ENCODE data around the gene SBF1.

Gene SBF1

DNA sequence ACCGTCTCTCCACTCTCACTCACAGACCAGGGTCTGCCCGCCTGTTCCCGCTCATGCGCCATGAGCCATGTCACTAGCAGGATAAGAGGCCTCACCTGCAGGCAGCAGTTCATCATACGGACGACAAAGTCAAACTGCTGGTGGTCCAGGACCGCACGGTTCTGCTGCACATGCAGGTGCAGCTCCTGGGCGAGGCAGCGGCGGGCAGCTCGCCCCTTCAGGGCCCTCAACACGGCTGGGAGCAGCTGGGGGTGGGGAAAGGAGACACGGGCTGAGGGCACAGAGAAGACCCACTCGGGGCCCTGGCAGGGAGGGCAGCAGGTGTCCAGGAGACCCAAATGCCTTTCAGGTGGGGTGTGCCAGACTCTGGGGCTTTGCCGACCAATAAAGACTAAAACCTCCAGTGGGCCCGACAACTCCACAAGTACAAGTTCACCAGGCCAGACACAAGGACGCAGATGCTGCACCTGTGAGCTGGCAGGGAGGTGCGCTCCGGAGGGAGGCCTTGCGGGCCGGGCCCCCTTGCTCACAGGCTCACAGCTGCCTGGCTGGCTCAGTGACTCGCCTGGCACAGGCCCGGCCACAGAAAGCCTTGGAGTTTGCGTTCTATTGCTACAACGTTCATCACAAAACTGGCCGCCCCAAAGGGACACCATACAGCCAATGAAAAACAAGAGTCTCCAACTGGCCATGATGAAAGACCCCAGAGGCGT lies 11.5 kb downstream of the SBF1 start:
- TF ChIP-seq CTCF (IDR thresholded peaks at IDR 0.05; ENCODE audit: low read length) (no peak), EZH2 (IDR thresholded peaks at IDR 0.05; ENCODE audit: borderline replicate concordance, low read length) (no peak)
- Histone ChIP-seq H4K20me1 (ENCODE audit: insufficient read depth, low read length) (no peaks in the 10 kb centered on the region), H3K36me3 (ENCODE audit: insufficient read depth, low read length) (peaks cover 89% of the 10 kb centered on the region), H2AFZ (ENCODE audit: low read length) (no peak overlapping the region), H3K79me2 (ENCODE audit: insufficient read depth, low read length) (no peaks in the 10 kb centered on the region), H3K27me3 (ENCODE audit: insufficient read depth, low read length) (no peaks in the 10 kb centered on the region), H3K4me3 (ENCODE audit: low read depth, low read length, poor library complexity, severe bottlenecking) (no peak overlapping the region), H3K9me3 (ENCODE audit: low read length) (no peaks in the 10 kb centered on the region), H3K4me1 (ENCODE audit: insufficient read depth, low read length, severe bottlenecking) (peaks cover 14% of the 10 kb centered on the region), H3K4me2 (ENCODE audit: low read length) (no peak overlapping the region), H3K27ac (ENCODE audit: low read depth, low read length, poor library complexity, severe bottlenecking) (no peak overlapping the region), H3F3A (ENCODE audit: insufficient read depth, low read length) (no peaks in the 10 kb centered on the region), H3K9ac (ENCODE audit: low read length) (no peak overlapping the region), H3K9me2 (ENCODE audit: low read depth, low read length) (no peaks in the 10 kb centered on the region)

GRCh38 chr22:50461979-50462540 lies 12.8 kb downstream of the SBF1 start:
- Histone ChIP-seq H3K36me3 (ENCODE audit: insufficient read depth, low read length) (peaks cover 96% of the 10 kb centered on the region), H3K9ac (ENCODE audit: low read length) (no peak overlapping the region), H4K20me1 (ENCODE audit: insufficient read depth, low read length) (no peaks in the 10 kb centered on the region), H3F3A (ENCODE audit: insufficient read depth, low read length) (no peaks in the 10 kb centered on the region), H3K27me3 (ENCODE audit: insufficient read depth, low read length) (no peaks in the 10 kb centered on the region), H3K9me3 (ENCODE audit: low read length) (no peaks in the 10 kb centered on the region), H3K9me2 (ENCODE audit: low read depth, low read length) (no peaks in the 10 kb centered on the region), H3K27ac (ENCODE audit: low read depth, low read length, poor library complexity, severe bottlenecking) (no peak overlapping the region), H3K4me2 (ENCODE audit: low read length) (no peak overlapping the region), H3K4me3 (ENCODE audit: low read depth, low read length, poor library complexity, severe bottlenecking) (no peak overlapping the region), H2AFZ (ENCODE audit: low read length) (no peak overlapping the region), H3K4me1 (ENCODE audit: insufficient read depth, low read length, severe bottlenecking) (peaks cover 2% of the 10 kb centered on the region), H3K79me2 (ENCODE audit: insufficient read depth, low read length) (no peaks in the 10 kb centered on the region)
- TF ChIP-seq EZH2 (IDR thresholded peaks at IDR 0.05; ENCODE audit: borderline replicate concordance, low read length), result no peak
- TF ChIP-seq CTCF (IDR thresholded peaks at IDR 0.05; ENCODE audit: low read length), result no peak

DNA sequence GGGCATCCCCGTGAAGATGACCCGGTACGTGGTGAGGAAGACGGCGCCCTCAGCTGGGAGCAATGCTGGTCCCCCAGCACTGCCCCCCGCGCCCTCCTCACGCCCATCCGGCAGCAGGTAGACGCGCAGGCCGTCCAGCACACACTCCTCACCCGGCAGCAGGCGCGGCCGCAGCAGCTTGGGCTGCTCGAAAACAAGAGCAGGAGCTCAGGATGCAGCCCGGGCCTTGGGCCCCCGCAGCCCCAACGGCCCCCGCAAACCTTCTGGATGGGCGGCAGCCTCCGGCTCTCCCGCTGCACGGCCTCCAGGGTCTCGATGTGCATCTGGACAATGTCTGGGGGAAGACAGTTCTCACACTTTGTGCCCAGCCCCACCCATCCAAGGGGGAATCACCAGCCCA lies 13.3 kb downstream of the SBF1 start:
- peaks cover 96% of the 10 kb centered on the region for H3K36me3 ChIP-seq (ENCODE audit: insufficient read depth, low read length)
- no peak overlapping the region for H3K27ac ChIP-seq (ENCODE audit: low read depth, low read length, poor library complexity, severe bottlenecking)
- no peaks in the 10 kb centered on the region for H3F3A ChIP-seq (ENCODE audit: insufficient read depth, low read length)
- no peak for TF ChIP-seq EZH2 (IDR thresholded peaks at IDR 0.05; ENCODE audit: borderline replicate concordance, low read length)
- no peak for TF ChIP-seq CTCF (IDR thresholded peaks at IDR 0.05; ENCODE audit: low read length)
- no peaks in the 10 kb centered on the region for H3K9me3 ChIP-seq (ENCODE audit: low read length)
- no peaks in the 10 kb centered on the region for H3K27me3 ChIP-seq (ENCODE audit: insufficient read depth, low read length)
- H3K9me2 ChIP-seq (ENCODE audit: low read depth, low read length), result no peaks in the 10 kb centered on the region
- H2AFZ ChIP-seq (ENCODE audit: low read length), result no peak overlapping the region
- no peak overlapping the region for H3K9ac ChIP-seq (ENCODE audit: low read length)
- no peaks in the 10 kb centered on the region for H4K20me1 ChIP-seq (ENCODE audit: insufficient read depth, low read length)
- no peaks in the 10 kb centered on the region for H3K4me1 ChIP-seq (ENCODE audit: insufficient read depth, low read length, severe bottlenecking)
- no peak overlapping the region for H3K4me3 ChIP-seq (ENCODE audit: low read depth, low read length, poor library complexity, severe bottlenecking)
- no peaks in the 10 kb centered on the region for H3K79me2 ChIP-seq (ENCODE audit: insufficient read depth, low read length)
- H3K4me2 ChIP-seq (ENCODE audit: low read length), result no peak overlapping the region
